GM12878 (cell line): ENCODE measurements around the gene PCDHGA8.

ENCODE experiments used
- EP300 ChIP-seq, 2 experiments: fragments of 150-350 bp in 1 of 2; IDR thresholded peaks; 2 replicates each; pipeline ENCODE4 v1.6.1; 2011 to 2012; ENCODE audit warnings: low read depth in 2 of 2, low read length in 2 of 2, borderline replicate concordance in 1 of 2, improper control_type of control experiment in 1 of 2, inconsistent platforms in 1 of 2; ENCODE audit not compliant: control insufficient read depth in 1 of 2
- EZH2 ChIP-seq: IDR thresholded peaks from 2 replicates; pipeline ENCODE4 v1.6.1; 2012; ENCODE audit warnings: low read depth, mild to moderate bottlenecking, control low read depth, inconsistent platforms, low read length, borderline replicate concordance; ENCODE audit not compliant: control insufficient read depth
- KDM1A ChIP-seq: fragments of 200-600 bp; sonication (generic); IDR thresholded peaks from 2 replicates; pipeline ENCODE4 v1.6.1; 2016; ENCODE audit warnings: borderline replicate concordance
- PAX5 ChIP-seq: IDR thresholded peaks from 2 replicates; pipeline ENCODE4 v1.6.1; 2011; ENCODE audit warnings: low read depth, low read length, borderline replicate concordance
- SIN3A ChIP-seq: IDR thresholded peaks from 2 replicates; pipeline ENCODE4 v1.6.1; 2012; ENCODE audit warnings: low read depth, low read length, improper control_type of control experiment
- SP1 ChIP-seq: IDR thresholded peaks from one replicate; pipeline ENCODE4 v1.6.1; 2011; ENCODE audit warnings: low read depth, low read length
- TCF12 ChIP-seq: IDR thresholded peaks from 2 replicates; pipeline ENCODE4 v1.6.1; 2011; ENCODE audit warnings: low read depth, mild to moderate bottlenecking, low read length
- YY1 ChIP-seq: IDR thresholded peaks from 2 replicates; pipeline ENCODE4 v1.6.1; 2011; ENCODE audit warnings: low read depth, mild to moderate bottlenecking, low read length
- TF ChIP-seq, protein P1 (sequence below): IDR thresholded peaks from 2 replicates; pipeline ENCODE4 v1.6.1; 2012; ENCODE audit warnings: low read depth, low read length, improper control_type of control experiment
- TF ChIP-seq, protein P2 (sequence below), 3 experiments: IDR thresholded peaks in 2 of 3; conservative IDR thresholded peaks in 1 of 3; 2 replicates each; pipeline ENCODE4 v1.5.1; 2011; ENCODE audit warnings: low read depth in 3 of 3, low read length in 3 of 3, mild to moderate bottlenecking in 3 of 3, control low read depth in 2 of 3, moderate library complexity in 2 of 3, inconsistent platforms in 1 of 3, mixed read lengths in 1 of 3; ENCODE audit not compliant: control insufficient read depth in 2 of 3, insufficient read depth in 1 of 3; ENCODE audit errors: extremely low read depth in 1 of 3

GRCh38 chr5:141419074-141419880 is 26.8 kb downstream of the PCDHGA8 start:
- TF ChIP-seq KDM1A = no peak
- no peak for TF ChIP-seq TCF12
- TF ChIP-seq, protein P1, sequence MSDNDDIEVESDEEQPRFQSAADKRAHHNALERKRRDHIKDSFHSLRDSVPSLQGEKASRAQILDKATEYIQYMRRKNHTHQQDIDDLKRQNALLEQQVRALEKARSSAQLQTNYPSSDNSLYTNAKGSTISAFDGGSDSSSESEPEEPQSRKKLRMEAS = no peak
- TF ChIP-seq, protein P2, sequence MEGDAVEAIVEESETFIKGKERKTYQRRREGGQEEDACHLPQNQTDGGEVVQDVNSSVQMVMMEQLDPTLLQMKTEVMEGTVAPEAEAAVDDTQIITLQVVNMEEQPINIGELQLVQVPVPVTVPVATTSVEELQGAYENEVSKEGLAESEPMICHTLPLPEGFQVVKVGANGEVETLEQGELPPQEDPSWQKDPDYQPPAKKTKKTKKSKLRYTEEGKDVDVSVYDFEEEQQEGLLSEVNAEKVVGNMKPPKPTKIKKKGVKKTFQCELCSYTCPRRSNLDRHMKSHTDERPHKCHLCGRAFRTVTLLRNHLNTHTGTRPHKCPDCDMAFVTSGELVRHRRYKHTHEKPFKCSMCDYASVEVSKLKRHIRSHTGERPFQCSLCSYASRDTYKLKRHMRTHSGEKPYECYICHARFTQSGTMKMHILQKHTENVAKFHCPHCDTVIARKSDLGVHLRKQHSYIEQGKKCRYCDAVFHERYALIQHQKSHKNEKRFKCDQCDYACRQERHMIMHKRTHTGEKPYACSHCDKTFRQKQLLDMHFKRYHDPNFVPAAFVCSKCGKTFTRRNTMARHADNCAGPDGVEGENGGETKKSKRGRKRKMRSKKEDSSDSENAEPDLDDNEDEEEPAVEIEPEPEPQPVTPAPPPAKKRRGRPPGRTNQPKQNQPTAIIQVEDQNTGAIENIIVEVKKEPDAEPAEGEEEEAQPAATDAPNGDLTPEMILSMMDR (IDR thresholded peaks at IDR 0.05 in 2 of 3, conservative IDR thresholded peaks at IDR 0.05 in 1 of 3; ENCODE audit: control insufficient read depth in 2 of 3, extremely low read depth in 1 of 3, insufficient read depth in 1 of 3, low read depth in 3 of 3, low read length in 3 of 3) = no peak
- no peak for TF ChIP-seq EZH2
- no peak for TF ChIP-seq YY1
- no peak for TF ChIP-seq SP1
- TF ChIP-seq EP300 (IDR thresholded peaks at IDR 0.05; ENCODE audit: borderline replicate concordance in 1 of 2, control insufficient read depth in 1 of 2, low read depth in 2 of 2, low read length in 2 of 2) = no peak
- TF ChIP-seq PAX5 = no peak
- no peak for TF ChIP-seq SIN3A
